Posterior vena cava (tissue), 2 donors: Measurements from ENCODE around the gene GPR33. TPM values are rescaled to one million over a fixed set of nuclear protein-coding genes. Genes with fewer than 3 reads are reported as not detected.

Experiments used
- DNase-seq: peaks from one replicate; pipeline ENCODE4 v3.0.0-alpha.2; 2020; ENCODE audit warnings: low spot score
- intact Hi-C, 2 donors: fragments of 100-400 bp; cut with DNase I; formaldehyde crosslinking; loops; one replicate each; pipeline versions ENCODE4 v1.14.1 to v1.14.2; 2022 to 2023
- long read RNA-seq, 2 donors: library from polyadenylated mRNA; unstranded; transcript quantifications; one replicate each; pipeline ENCODE4 v2.0.0, GENCODE V29; 2020 to 2021
- total RNA-seq, 2 donors: library from RNA; stranded (reverse); fragmentation: NEBNext Ultra II Directional; extraction: Animal tissue kit (Norgen Biotek cat#: 25700); gene quantifications; one replicate each; pipeline ENCODE4 v1.2.1, GENCODE V29; 2021
- donor health status: DM: yes; HTN: yes; CAD: no.
- donor health status: DM: yes; HTN: yes; CAD: no.

The GPR33 gene
- total RNA-seq, result not detected
- long read RNA-seq, donor 1, result 0 reads
- long read RNA-seq, donor 2, result 0 reads

GRCh38 chr14:31487886-31488285 is at the start of gene GPR33:
Gene GPR33, minus strand, starts transcription at chr14:31488039. Its CDS starts 4,074 bp downstream, at chr14:31483965.
- intact Hi-C loops, result no loop called here

DNA sequence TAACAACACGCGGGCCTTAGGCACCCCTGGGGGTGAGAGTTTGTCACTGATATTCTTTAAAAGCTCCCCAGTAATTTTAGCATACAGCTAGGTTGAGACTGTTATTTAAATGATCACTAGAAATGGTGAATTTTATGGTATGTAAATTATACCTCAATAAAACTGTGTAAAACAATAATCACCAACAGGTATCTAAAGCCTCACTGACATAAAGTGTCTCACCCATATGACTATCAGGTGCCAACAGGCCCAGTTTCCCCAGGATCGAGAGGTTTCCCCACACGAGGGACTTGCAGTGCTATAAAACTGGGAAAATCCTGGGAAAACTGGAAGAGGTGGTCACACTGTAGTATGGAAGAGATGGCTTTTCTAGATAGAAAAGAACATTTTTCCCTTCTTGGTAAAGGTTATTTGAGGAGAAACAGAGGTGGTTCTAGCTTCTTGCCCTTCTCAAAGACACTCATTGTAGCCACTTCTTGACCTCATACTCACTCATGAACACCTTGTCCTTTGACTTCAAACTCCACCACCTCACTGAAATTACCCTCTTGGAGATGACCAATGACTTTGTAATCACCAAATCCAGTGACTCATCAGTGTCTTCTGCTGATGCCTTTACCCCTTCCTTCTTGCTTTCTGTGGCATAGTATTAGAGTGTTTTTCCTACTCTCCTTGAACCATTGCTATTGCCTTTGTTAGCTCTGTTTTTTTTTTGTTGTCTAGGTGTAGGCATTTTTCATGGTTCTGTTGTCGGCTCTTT is 48.5 kb upstream of the GPR33 start:
- DNase-seq, result no peak
- intact Hi-C loops, result no loop called here

More at GRCh38 chr14:31487886-31488285, at the start of gene GPR33:
- DNase-seq, result no peak

DNA sequence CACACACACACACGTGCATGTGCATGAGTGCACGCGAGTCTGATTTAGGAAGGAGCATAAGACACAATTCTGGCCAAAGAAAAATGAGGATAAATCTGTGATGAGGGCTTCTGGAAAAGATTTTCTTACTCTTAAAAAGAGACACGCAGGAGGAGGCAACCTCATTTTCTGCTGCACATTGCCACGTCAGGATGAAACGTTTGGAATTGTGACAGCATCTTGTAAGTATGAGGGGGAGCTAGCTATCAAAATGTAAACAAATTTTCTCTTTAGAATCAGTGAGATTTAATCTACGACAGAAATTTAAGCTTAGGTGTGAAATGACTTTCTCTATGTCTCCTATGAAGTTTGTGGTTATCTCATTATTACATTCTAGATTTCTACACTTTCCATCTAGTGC is 42.3 kb upstream of the GPR33 start:
- intact Hi-C loops, result no loop called here
- no peak for DNase-seq

GRCh38 chr14:31529053-31529452 is 41.2 kb upstream of the GPR33 start:
- no peak for DNase-seq

DNA sequence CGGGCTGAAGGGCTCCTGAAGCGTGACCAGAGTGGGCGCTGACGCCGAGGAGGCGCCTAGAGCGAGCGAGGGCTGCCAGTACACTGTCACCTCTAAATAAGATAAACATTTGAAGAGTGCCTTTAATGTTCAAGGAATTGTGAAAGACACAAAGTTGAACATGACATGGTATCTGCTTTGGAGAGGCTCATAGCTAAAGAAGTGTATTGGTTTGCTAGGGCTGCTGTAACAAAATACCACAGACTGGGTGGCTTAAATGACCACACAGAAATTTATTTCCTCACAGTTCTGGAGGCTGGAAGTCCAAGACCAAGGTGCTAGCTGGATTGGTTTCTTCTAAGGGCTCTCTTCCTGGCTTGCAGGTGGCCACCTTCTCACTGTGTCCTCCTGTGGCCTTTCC is 39.7 kb upstream of the GPR33 start:
- intact Hi-C loops, result no loop called here
- no peak for DNase-seq

More at GRCh38 chr14:31529053-31529452, 41.2 kb upstream of the GPR33 start:
- intact Hi-C loops, result no loop called here

DNA sequence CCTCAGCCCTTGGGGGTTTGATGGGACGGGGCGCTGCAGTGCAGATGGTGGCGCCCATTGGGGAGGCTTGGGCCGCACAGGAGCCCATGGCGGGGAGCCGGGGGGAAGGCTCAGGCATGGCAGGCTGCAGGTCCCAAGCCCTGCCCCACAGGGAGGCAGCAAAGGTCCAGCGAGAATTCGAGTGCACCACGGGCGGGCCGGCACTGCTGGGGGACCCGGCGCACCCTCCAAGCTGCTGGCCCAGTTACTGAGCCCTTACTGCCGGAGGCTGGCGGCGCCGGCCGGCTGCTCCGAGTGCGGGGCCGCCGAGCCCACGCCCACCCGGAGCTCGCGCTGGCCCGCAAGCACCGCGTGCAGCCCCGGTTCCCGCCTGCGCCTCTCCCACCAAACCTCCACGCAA is 39.2 kb upstream of the GPR33 start:
- DNase-seq, result no peak
- intact Hi-C loops, result no loop called here

DNA sequence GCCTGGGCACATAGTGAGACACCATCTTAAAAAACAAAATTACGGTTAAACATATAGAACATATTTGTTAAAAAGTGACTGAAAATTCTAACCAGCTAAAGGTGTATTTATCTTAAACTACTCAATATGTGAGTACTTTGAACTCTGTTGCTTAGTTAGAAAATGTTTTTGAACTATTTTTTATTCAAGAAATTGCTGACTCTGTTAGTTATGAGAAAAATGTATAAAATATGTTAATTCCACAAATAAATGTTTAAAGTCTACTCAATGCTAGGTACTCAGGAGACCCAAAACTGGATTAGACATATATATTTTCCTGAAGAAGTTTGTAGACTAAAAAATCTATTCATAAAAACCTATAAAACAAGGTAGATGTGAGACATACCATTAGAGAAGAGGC is 23.0 kb upstream of the GPR33 start:
- intact Hi-C loops, result no loop called here

GRCh38 chr14:31510222-31510621 is 22.4 kb upstream of the GPR33 start:
- no peak for DNase-seq
- intact Hi-C loops, result no loop called here

More for the DNA sequence above, 23.0 kb upstream of the GPR33 start:
- no peak for DNase-seq

DNA sequence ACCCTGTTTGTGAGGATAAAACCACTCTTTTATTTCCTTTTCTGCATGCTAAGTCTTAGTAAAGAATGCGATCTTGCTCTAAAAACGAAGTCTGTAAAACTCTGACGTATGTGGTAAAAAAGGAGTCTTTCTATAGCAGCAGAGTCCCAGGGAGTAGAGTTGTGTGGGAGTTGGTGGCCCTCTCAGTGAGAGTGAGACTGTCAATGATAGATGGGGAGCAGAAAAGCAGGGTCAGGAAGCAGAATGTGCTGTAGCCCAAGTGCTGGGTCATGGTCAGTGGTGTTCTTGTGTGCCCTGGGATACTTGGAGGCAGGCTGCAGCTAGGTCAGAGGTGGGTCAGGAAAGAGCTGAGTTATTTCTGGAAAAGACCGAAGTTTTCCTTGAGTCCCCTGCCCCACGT is 20.3 kb upstream of the GPR33 start:
- intact Hi-C loops, result loop anchor here (5.0 to 10.0 kb wide), 2 partner anchors 744 to 747 kb away; no protein-coding TSS in a partner anchor
- DNase-seq, result no peak

DNA sequence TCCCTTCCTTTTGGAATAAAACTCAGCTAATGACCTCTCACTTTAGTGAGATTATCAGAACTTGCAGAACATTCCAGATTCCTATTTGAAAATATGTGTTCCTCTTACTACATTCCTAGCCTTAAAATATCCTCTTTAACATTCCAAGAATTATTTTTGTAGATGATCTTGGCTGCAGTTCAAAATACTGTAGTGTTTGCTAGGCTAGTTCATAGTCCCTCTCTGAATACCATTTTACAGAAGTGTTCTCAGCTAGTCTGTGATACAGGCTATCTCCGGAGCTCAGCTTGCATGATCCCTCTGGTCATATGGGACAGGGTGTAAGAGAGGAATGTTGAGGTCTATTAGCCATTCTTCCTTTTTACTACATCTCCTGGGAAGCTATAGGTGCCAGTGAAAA is 17.6 kb upstream of the GPR33 start:
- intact Hi-C loops, result loop anchor here (5.0 to 10.0 kb wide), 2 partner anchors 747 to 749 kb away; no protein-coding TSS in a partner anchor
- no peak for DNase-seq

DNA sequence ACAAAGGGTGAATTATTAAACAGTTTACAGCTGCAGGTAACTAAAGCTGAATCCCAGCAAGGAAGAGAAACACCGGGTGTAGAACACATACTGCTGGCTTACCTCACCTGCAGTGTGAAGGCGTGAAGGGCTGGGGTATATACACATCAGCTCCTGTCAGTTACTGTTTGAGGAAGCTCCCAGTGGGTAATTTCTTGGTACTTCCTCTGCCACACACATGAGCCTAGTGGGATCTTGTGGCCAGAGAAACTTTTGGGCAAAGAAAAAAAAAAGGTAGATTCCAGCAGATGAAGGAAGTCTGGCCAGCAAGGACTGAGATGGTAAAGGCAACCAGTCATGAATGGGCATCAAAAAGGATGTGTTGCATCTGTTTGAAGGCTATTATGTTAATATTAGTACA is 14.0 kb upstream of the GPR33 start:
- DNase-seq, result no peak
- intact Hi-C loops, result loop anchor here in 1 of 2 donors (10.0 kb wide), 1 partner anchor 753 kb away; no protein-coding TSS in a partner anchor

DNA sequence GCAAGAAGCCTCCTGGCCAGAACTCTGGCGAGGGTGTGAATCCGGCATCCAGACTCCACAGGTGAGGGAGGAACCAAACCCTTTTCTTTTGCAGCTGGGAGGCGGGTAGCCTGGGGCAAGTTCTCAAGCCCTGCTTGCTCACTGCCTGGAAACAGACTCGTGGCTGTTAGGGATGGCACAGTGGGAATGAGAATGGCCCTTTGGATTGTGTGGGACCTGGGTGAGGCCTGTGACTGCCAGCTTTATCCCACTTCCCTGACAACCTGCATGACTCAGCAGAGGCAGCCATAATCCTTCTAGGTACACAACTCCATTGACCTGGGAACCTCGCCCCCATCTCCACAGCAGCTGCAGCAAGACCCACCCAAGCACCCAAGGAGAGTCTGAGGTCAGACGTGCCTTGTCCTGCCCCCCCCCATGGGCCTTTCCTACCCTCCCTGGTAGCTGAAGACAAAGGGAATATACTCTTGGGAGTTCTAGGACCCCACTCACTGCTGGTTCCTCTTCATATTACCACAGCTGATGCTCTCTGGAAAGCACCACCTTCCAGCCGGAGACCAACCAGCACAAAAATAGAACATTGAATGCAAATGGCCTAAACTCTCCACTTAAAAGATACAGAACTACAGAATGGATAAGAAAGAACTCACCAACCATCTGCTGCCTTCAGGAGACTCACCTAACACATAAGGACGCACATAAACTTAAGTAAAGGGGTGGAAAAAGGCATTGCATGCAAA is 5.1 kb upstream of the GPR33 start:
- DNase-seq, result no peak
- intact Hi-C loops, result no loop called here

- intact Hi-C loops, result no loop called here
- no peak for DNase-seq
These were observed 1.9 kb upstream of the GPR33 start for GRCh38 chr14:31489691-31490090.

DNA sequence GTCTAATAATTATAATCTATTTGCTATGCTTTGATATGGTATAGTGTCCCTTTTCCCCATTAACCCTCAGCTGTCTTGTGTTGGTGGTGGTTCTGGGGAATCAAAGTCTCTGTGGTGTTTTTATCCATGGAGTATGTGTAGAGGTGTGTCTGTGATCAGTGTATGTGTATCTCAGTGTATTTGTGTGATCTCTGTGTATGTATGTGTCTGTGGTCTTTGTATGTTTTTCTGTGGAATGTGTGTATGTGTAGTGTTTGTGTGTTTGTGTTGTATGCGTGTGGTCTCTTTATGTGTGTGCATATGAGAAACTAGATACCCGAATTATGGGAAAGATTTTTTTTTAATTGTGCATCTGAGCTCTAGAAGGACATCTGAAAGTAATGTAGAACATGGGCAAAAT is 1.1 kb downstream of the GPR33 start:
- no peak for DNase-seq
- intact Hi-C loops, result no loop called here

- DNase-seq, result no peak
- intact Hi-C loops, result no loop called here
These were observed 3.1 kb downstream of the GPR33 start for GRCh38 chr14:31484754-31485153.

DNA sequence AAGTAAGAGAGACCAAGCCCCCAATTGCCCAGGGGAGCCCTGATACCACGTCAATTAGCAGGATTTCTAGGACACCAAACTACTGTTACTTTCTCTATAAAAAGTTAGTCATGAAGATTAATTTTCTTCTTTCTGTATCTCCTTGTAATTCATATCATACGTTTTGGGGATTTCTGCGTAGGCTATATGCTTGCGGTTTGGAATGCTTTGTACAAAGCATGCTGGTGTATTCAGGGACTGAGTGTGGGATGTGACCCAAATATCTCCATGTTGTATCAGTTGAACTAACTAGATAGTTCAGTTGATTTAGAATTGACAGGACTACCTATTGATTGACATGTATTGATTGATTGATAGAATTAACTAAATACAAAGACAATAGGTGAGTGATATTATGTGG is 7.7 kb downstream of the GPR33 start:
- intact Hi-C loops, result no loop called here
- no peak for DNase-seq

DNA sequence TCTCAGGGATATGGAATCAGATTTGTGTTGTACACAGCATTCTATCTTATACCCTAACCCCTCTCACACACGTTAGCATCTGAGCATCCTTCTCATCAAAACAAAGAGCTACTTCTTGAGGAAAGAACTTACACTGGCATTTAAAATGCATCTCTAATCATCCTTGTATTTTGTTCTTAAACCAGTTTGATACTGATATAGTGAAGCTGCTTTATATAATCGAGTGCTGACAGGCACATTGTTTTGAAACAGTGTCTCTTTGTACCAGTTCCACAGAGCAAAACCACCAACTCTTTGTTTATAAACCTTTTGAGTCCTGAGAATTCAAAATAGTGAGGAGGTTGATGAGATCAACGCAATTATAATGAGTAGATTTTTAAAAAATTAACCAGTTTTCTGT is 8.8 kb downstream of the GPR33 start:
- DNase-seq, result no peak
- intact Hi-C loops, result no loop called here

DNA sequence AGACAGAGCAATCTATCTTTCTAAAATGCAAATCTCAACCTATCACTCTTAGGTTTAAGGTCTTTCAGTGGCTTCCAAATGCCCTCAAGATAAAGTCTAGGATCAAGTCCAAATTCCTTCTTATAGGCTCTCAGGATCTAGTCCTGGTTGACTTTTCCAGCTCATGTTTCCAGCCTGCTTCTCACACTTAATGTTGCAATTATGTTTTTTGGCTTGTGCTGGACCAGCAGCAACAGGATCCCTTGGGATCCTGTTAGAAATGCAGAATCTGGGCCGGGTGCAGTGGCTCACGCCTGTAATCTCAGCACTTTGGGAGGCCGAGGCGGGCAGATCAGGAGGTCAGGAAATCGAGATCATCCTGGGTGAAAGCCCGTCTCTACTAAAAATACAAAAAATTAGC is 10.6 kb downstream of the GPR33 start:
- no peak for DNase-seq
- intact Hi-C loops, result no loop called here

DNA sequence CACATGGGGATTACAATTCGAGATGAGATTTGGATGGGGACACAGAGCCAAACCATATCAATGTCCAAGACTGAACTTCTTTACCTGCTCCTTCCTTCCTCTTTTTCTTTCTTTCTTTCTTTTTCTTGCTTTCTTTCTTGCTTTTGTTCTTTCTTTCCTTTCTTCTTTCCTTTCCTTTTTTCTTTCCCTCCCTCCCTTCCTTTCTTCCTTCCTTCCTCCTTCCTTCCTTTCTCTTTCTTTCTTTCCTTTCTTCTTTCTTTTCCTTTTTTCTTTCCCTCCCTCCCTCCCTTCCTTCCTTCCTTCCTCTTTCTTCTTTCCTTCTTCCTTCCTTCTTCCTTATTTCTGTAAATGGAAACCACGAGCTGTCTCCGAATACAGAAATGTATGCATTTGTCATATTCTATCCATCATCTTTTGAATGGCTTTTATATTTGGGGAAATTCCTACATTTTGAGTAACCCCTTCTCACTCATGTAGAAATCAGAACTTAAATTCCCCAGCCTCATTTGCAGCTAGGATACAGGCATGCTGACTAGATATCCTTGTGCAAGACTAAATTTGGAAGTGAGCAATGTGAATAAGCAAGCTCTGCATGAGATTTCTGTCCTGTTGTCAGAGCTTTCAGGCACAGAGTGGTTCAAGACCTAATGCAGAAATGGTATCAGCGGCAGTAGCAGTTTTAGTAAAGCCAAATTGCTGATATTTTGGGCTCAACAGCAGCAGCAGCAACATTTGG is 11.5 kb downstream of the GPR33 start:
- no peak for DNase-seq
- intact Hi-C loops, result no loop called here

DNA sequence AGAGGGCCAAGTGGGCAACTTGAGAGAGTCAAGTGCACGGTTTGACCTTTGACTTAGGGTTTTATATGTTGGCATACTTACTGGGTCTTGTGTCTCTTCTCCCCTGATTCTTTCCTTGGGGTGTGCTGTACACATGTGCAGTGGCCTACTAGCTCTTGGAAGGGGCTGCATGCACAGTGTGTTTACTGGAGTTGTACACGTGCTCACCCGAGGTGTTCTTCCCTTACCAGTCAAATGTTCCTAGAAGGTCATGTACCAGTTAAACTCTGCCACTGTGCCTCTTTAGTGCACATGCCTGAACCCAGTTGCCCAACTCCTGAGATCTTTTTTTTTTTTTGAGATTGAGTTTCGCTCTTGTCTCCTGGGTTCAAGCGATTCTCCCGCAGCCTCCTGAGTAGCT is 21.3 kb downstream of the GPR33 start:
- no peak for DNase-seq
- intact Hi-C loops, result no loop called here
